GM12878 (cell line): ENCODE results near the gene SDF4.

Experiments
- CEBPZ ChIP-seq: fragments of 150-350 bp; IDR thresholded peaks from 2 replicates; pipeline ENCODE4 v1.6.1; 2016; ENCODE audit warnings: low read depth, low read length
- JUNB ChIP-seq: IDR thresholded peaks from 2 replicates; pipeline ENCODE4 v1.6.1; 2016; ENCODE audit warnings: antibody characterized with exemption, mild to moderate bottlenecking
- RAD21 ChIP-seq: IDR thresholded peaks from 2 replicates; pipeline ENCODE4 v1.6.1; 2011; ENCODE audit warnings: mild to moderate bottlenecking, low read depth, low read length, moderate library complexity; ENCODE audit not compliant: insufficient read depth
- TAF1 ChIP-seq: IDR thresholded peaks from 2 replicates; pipeline ENCODE4 v1.6.1; 2011; ENCODE audit warnings: mild to moderate bottlenecking, low read depth, low read length, borderline replicate concordance
- TCF12 ChIP-seq: IDR thresholded peaks from 2 replicates; pipeline ENCODE4 v1.6.1; 2011; ENCODE audit warnings: low read depth, mild to moderate bottlenecking, low read length
- TCF7 ChIP-seq: IDR thresholded peaks from 2 replicates; pipeline ENCODE4 v1.6.1; 2014; ENCODE audit warnings: antibody characterized with exemption, borderline replicate concordance

GRCh38 chr1:1250786-1251284 is 19.0 kb upstream of the SDF4 start:
- TF ChIP-seq TCF12: no peak
- TF ChIP-seq RAD21: no peak
- no peak for TF ChIP-seq CEBPZ
- TF ChIP-seq TAF1: no peak
- TF ChIP-seq JUNB: no peak
- no peak for TF ChIP-seq TCF7
